ENCODE results near the gene PAK6.

DNA sequence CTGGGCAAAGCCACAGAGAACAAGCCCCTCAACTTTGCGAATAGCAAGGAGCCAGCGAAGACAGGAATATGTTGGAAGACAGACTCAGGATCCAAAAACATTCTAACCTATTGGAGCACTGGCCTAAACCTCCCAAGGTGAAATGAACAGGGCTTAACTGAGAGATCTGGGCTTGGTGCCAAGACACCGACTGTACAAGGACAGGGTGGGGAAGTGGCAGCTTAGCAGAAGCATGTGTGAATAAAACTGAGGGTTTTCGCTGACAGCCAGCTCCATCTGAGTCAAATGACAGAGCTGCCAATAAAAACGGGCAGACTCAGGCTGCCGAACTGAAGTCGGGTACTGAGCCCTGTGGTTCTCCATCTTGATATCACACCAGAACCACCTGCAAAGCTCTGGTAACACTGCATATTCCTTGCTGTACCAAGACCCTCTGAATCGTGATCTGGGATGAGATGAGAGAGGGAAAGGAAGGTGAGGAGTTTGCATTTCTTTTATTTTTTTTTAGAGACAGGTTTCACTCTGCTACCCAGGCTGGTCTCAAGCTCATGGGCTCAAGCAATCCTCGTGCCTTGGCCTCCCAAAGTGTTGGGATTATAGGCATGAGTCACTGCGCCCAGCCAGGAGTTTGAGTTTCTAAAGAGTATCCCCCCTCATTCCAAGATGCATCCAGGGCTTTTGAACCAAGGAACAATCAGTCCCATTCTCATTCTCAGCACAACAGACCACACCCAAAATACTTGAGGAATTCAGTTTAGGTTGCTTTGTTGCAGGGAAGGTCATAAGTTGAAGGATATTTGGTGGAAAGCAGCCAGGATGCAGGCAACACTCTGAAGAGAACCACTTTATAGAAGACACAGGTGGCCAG is 74.9 kb downstream of the PAK6 start:
- TF ChIP-seq, protein P1, sequence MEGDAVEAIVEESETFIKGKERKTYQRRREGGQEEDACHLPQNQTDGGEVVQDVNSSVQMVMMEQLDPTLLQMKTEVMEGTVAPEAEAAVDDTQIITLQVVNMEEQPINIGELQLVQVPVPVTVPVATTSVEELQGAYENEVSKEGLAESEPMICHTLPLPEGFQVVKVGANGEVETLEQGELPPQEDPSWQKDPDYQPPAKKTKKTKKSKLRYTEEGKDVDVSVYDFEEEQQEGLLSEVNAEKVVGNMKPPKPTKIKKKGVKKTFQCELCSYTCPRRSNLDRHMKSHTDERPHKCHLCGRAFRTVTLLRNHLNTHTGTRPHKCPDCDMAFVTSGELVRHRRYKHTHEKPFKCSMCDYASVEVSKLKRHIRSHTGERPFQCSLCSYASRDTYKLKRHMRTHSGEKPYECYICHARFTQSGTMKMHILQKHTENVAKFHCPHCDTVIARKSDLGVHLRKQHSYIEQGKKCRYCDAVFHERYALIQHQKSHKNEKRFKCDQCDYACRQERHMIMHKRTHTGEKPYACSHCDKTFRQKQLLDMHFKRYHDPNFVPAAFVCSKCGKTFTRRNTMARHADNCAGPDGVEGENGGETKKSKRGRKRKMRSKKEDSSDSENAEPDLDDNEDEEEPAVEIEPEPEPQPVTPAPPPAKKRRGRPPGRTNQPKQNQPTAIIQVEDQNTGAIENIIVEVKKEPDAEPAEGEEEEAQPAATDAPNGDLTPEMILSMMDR (IDR thresholded peaks at IDR 0.05): no peak
- no peak for TF ChIP-seq POLR2A (IDR thresholded peaks at IDR 0.05)

Data from prostate gland (tissue), 2 donors.